HG03097 (cell line): Measurements from ENCODE around the gene ASTL.
"Not testable (repeated sequence)": the region's sequence is repeated elsewhere in the genome, so short reads cannot be mapped to it uniquely, and the experiment has no call there.

ENCODE experiments used
- ATAC-seq: cut with Tn5 transposase; IDR thresholded peaks from one replicate; pipeline ENCODE4 v1.9.1; 2021; ENCODE audit not compliant: unreplicated experiment, low FRiP score

Gene ASTL

GRCh38 chr2:96146881-96147592 is 8.7 kb upstream of the ASTL start:
- no peak for ATAC-seq

- peak; percentile 32 for ATAC-seq
Measured at GRCh38 chr2:96146153-96146880, 8.0 kb upstream of the ASTL start.

GRCh38 chr2:96145848-96146152 is 7.5 kb upstream of the ASTL start:
- no peak for ATAC-seq

- ATAC-seq: peak; percentile 45
Measured at GRCh38 chr2:96145036-96145847, 6.9 kb upstream of the ASTL start, which contains the start of gene DUSP2. Gene DUSP2, minus strand, starts transcription at chr2:96145440. Its CDS starts 86 bp downstream, at chr2:96145354.

GRCh38 chr2:96144481-96145035 is 6.3 kb upstream of the ASTL start:
- no peak for ATAC-seq

GRCh38 chr2:96143848-96144480 is 5.7 kb upstream of the ASTL start:
- no peak for ATAC-seq

GRCh38 chr2:96143231-96143847 is 5.0 kb upstream of the ASTL start:
- no peak for ATAC-seq

- ATAC-seq: no peak
Measured at GRCh38 chr2:96142217-96143113, 4.2 kb upstream of the ASTL start.

GRCh38 chr2:96141624-96141967 is 3.3 kb upstream of the ASTL start:
- not testable (repeated sequence) for ATAC-seq

- no peak for ATAC-seq
Measured at GRCh38 chr2:96140941-96141623, 2.8 kb upstream of the ASTL start.

- ATAC-seq: no peak
Measured at GRCh38 chr2:96139181-96139758, 968 bp upstream of the ASTL start.

- ATAC-seq: no peak
Measured at GRCh38 chr2:96137321-96138178, 752 bp downstream of the ASTL start.

GRCh38 chr2:96136129-96136720 is 2.1 kb downstream of the ASTL start:
- no peak for ATAC-seq

- ATAC-seq: no peak
Measured at GRCh38 chr2:96135621-96136020, 2.7 kb downstream of the ASTL start.

GRCh38 chr2:96135171-96135570 is 3.1 kb downstream of the ASTL start:
- no peak for ATAC-seq

- no peak for ATAC-seq
Measured at GRCh38 chr2:96134421-96134820, 3.9 kb downstream of the ASTL start.
